ENCODE data around the gene RPN2. TPM values are rescaled to one million over a fixed set of nuclear protein-coding genes. Genes with fewer than 3 reads are reported as not detected.
"Not testable (repeated sequence)": the region's sequence is repeated elsewhere in the genome, so short reads cannot be mapped to it uniquely, and the experiment has no call there.

RPN2 gene
- total and polyA plus RNA-seq, 2 donors (not counting 1 experiment from before 2014, with no cell fraction given) = 262 to 414 TPM

- no peaks in the 10 kb centered on the region for H3K27me3 ChIP-seq (ENCODE audit: control insufficient read depth, insufficient read depth, low read length)
- H3K79me2 ChIP-seq (ENCODE audit: control insufficient read depth, insufficient read depth, low read length) = no peaks in the 10 kb centered on the region
- H3K36me3 ChIP-seq (ENCODE audit: control insufficient read depth, insufficient read depth, low read length) = no peaks in the 10 kb centered on the region
- no peaks in the 10 kb centered on the region for H3K9me3 ChIP-seq (ENCODE audit: control insufficient read depth, insufficient read depth, low read depth, low read length)
- no peaks in the 10 kb centered on the region for H3K4me1 ChIP-seq (ENCODE audit: control insufficient read depth, extremely low read depth, insufficient read depth, low read length)
- no peaks in the 10 kb centered on the region for H4K20me1 ChIP-seq (ENCODE audit: control insufficient read depth, extremely low read depth, insufficient read depth, low read length)
- H3K9ac ChIP-seq (ENCODE audit: insufficient read depth, low read length) = no peak overlapping the region
- H3K27ac ChIP-seq (ENCODE audit: insufficient read depth, low read length) = no peak overlapping the region
- no peak overlapping the region for H2AFZ ChIP-seq (ENCODE audit: low read length)
- no peak for DNase-seq (ENCODE audit: low read depth in 2 of 2)
- TF ChIP-seq CTCF (conservative IDR thresholded peaks at IDR 0.05 in 1 of 2, IDR thresholded peaks at IDR 0.05 in 1 of 2; ENCODE audit: low read depth in 1 of 2, low read length in 2 of 2) = no peak
- no peak for TF ChIP-seq EZH2 (IDR thresholded peaks at IDR 0.05; ENCODE audit: low read length, missing control alignments)
- no peak overlapping the region for H3K4me2 ChIP-seq (ENCODE audit: extremely low read depth, insufficient read depth, low read length)
- no peak overlapping the region for H3K4me3 ChIP-seq (replicated peaks in 1 of 4; ENCODE audit: control extremely low read depth in 1 of 4, insufficient read depth in 1 of 4, low read depth in 3 of 4, low read length in 4 of 4)
Observed at GRCh38 chr20:37147250-37147649, 31.9 kb upstream of the RPN2 start.

- H3K27ac ChIP-seq (ENCODE audit: insufficient read depth, low read length); H2AFZ ChIP-seq (ENCODE audit: low read length); H3K79me2 ChIP-seq (ENCODE audit: control insufficient read depth, insufficient read depth, low read length); H3K27me3 ChIP-seq (ENCODE audit: control insufficient read depth, insufficient read depth, low read length); H3K36me3 ChIP-seq (ENCODE audit: control insufficient read depth, insufficient read depth, low read length); H3K4me3 ChIP-seq (replicated peaks in 1 of 4; ENCODE audit: control extremely low read depth in 1 of 4, insufficient read depth in 1 of 4, low read depth in 3 of 4, low read length in 4 of 4); H3K9ac ChIP-seq (ENCODE audit: insufficient read depth, low read length); H4K20me1 ChIP-seq (ENCODE audit: control insufficient read depth, extremely low read depth, insufficient read depth, low read length); H3K4me2 ChIP-seq (ENCODE audit: extremely low read depth, insufficient read depth, low read length); DNase-seq (ENCODE audit: low read depth in 2 of 2); H3K4me1 ChIP-seq (ENCODE audit: control insufficient read depth, extremely low read depth, insufficient read depth, low read length); H3K9me3 ChIP-seq (ENCODE audit: control insufficient read depth, insufficient read depth, low read depth, low read length): not testable (repeated sequence)
Observed at GRCh38 chr20:37150864-37151263, 28.3 kb upstream of the RPN2 start.

GRCh38 chr20:37151529-37151928 is 27.6 kb upstream of the RPN2 start:
- no peak for DNase-seq (ENCODE audit: low read depth in 2 of 2)
- H3K4me2 ChIP-seq (ENCODE audit: extremely low read depth, insufficient read depth, low read length) = no peak overlapping the region

More at GRCh38 chr20:37151529-37151928, 27.6 kb upstream of the RPN2 start:
- no peak overlapping the region for H2AFZ ChIP-seq (ENCODE audit: low read length)
- H3K27ac ChIP-seq (ENCODE audit: insufficient read depth, low read length) = no peak overlapping the region
- H3K4me1 ChIP-seq (ENCODE audit: control insufficient read depth, extremely low read depth, insufficient read depth, low read length) = no peaks in the 10 kb centered on the region
- no peaks in the 10 kb centered on the region for H3K79me2 ChIP-seq (ENCODE audit: control insufficient read depth, insufficient read depth, low read length)
- no peak overlapping the region for H3K4me3 ChIP-seq (replicated peaks in 1 of 4; ENCODE audit: control extremely low read depth in 1 of 4, insufficient read depth in 1 of 4, low read depth in 3 of 4, low read length in 4 of 4)
- H3K9me3 ChIP-seq (ENCODE audit: control insufficient read depth, insufficient read depth, low read depth, low read length) = no peaks in the 10 kb centered on the region
- no peak overlapping the region for H3K9ac ChIP-seq (ENCODE audit: insufficient read depth, low read length)
- no peaks in the 10 kb centered on the region for H3K36me3 ChIP-seq (ENCODE audit: control insufficient read depth, insufficient read depth, low read length)
- no peaks in the 10 kb centered on the region for H4K20me1 ChIP-seq (ENCODE audit: control insufficient read depth, extremely low read depth, insufficient read depth, low read length)
- TF ChIP-seq EZH2 (IDR thresholded peaks at IDR 0.05; ENCODE audit: low read length, missing control alignments) (no peak), CTCF (conservative IDR thresholded peaks at IDR 0.05 in 1 of 2, IDR thresholded peaks at IDR 0.05 in 1 of 2; ENCODE audit: low read depth in 1 of 2, low read length in 2 of 2) (no peak)
- H3K27me3 ChIP-seq (ENCODE audit: control insufficient read depth, insufficient read depth, low read length) = no peaks in the 10 kb centered on the region

Data from fibroblast of lung (primary cell).